K562 (cell line): Measurements from ENCODE around the gene VWA8. TPM values are rescaled to one million over a fixed set of nuclear protein-coding genes. Genes with fewer than 3 reads are reported as not detected.

Source experiments
- ATAC-seq: fragments of 200-7000 bp; cut with Tn5 transposase; 3 replicates; pipeline ENCODE4 v1.9.1; 2020; ENCODE audit warnings: moderate library complexity
- BruUV-seq: library from RNA; stranded (reverse); fragments of 400-500 nt; replicated peaks from 2 replicates; lab custom pipeline; 2021; lab: Mats Ljungman, UMichigan
- CTCF ChIA-PET: fragments of 300-600 bp; formaldehyde crosslinking; extraction: SDS; loops from one replicate; lab custom pipeline; 2021; ENCODE audit warnings: low intra/inter-chr PET ratio; lab: Yijun Ruan, JAX
- POLR2A ChIA-PET: fragments of 300-600, 350-650 bp; sonication (Branson Sonifier 250); formaldehyde crosslinking; extraction: SDS; loops from one replicate; lab custom pipeline; 2021; ENCODE audit warnings: antibody characterized with exemption, inconsistent platforms; lab: Yijun Ruan, JAX
- DNase-seq, 4 experiments: peaks; one replicate each; pipeline versions ENCODE4 v3.0.0 to v3.0.0-alpha.2; 2011 to 2018; ENCODE audit warnings: low spot score in 3 of 4, mixed read lengths in 3 of 4; ENCODE audit errors: extremely low read depth in 1 of 4
- FAIRE-seq: peaks from 2 replicates; lab custom pipeline; 2011; peaks lifted over from hg19 to GRCh38; lab: Jason Lieb, UNC
- H2AFZ ChIP-seq: 2 replicates; pipeline ENCODE4 v1.6.0; 2011; ENCODE audit warnings: low read depth, low read length, control low read depth, inconsistent platforms
- H3K27ac ChIP-seq: fragments of 200-600 bp; 3 replicates; pipeline ENCODE4 v1.8.0; 2011; ENCODE audit warnings: low read depth, mild to moderate bottlenecking, control low read depth, inconsistent platforms, low read length, moderate library complexity, mixed read lengths; ENCODE audit errors: extremely low read depth
- H3K27me3 ChIP-seq, 2 experiments: fragments of 300-600 bp in 1 of 2; 2 replicates in 1 of 2; 3 replicates in 1 of 2; pipeline versions ENCODE4 v1.6.0 to v1.8.0; 2011; ENCODE audit warnings: inconsistent platforms in 2 of 2, low read length in 2 of 2, mild to moderate bottlenecking in 1 of 2, mixed read lengths in 1 of 2, moderate library complexity in 1 of 2; ENCODE audit not compliant: control insufficient read depth in 2 of 2, insufficient read depth in 2 of 2
- H3K36me3 ChIP-seq: fragments of 300-600 bp; 3 replicates; pipeline ENCODE4 v1.8.0; 2011; ENCODE audit warnings: mild to moderate bottlenecking, low read length, inconsistent platforms; ENCODE audit not compliant: control insufficient read depth, insufficient read depth
- H3K4me1 ChIP-seq, 2 experiments: fragments of 200-600 bp in 1 of 2; replicated peaks in 1 of 2; 2 replicates in 1 of 2; 3 replicates in 1 of 2; pipeline versions ENCODE4 v1.5.1 to v1.8.0; 2011; ENCODE audit warnings: inconsistent platforms in 2 of 2, low read length in 2 of 2, mild to moderate bottlenecking in 1 of 2, mixed read lengths in 1 of 2, moderate library complexity in 1 of 2; ENCODE audit not compliant: control insufficient read depth in 2 of 2, insufficient read depth in 2 of 2
- H3K4me2 ChIP-seq: 2 replicates; pipeline ENCODE4 v1.6.1; 2011; ENCODE audit warnings: low read length, control low read depth, inconsistent platforms, mixed read lengths; ENCODE audit not compliant: insufficient read depth
- H3K4me3 ChIP-seq: fragments of 200-600 bp; sonication (generic), shearing (Covaris generic); 2 replicates; pipeline ENCODE4 v1.5.1; 2016; ENCODE audit warnings: control low read depth, inconsistent platforms
- H3K79me2 ChIP-seq: fragments of 200-600 bp; 3 replicates; pipeline ENCODE4 v1.8.0; 2011; ENCODE audit warnings: low read length, inconsistent platforms; ENCODE audit not compliant: control insufficient read depth, insufficient read depth
- H3K9ac ChIP-seq, 2 experiments: 2 replicates each; pipeline versions ENCODE4 v1.6.0 to v1.6.1; 2011; ENCODE audit warnings: low read depth in 2 of 2, low read length in 2 of 2, control low read depth in 1 of 2, inconsistent platforms in 1 of 2, mild to moderate bottlenecking in 1 of 2, mixed read lengths in 1 of 2; ENCODE audit not compliant: insufficient read depth in 1 of 2
- H3K9me1 ChIP-seq: one replicate; pipeline ENCODE4 v1.6.0; 2011; ENCODE audit warnings: inconsistent platforms, mild to moderate bottlenecking, low read length, moderate library complexity; ENCODE audit not compliant: control insufficient read depth, insufficient read depth
- H3K9me3 ChIP-seq: replicated peaks from 2 replicates; pipeline ENCODE4 v1.5.1; 2011; ENCODE audit warnings: low read depth, low read length, inconsistent platforms; ENCODE audit not compliant: control insufficient read depth, insufficient read depth
- H4K20me1 ChIP-seq: replicated peaks from 2 replicates; pipeline ENCODE4 v1.6.1; 2011; ENCODE audit warnings: low read length, inconsistent platforms, mixed read lengths; ENCODE audit not compliant: control insufficient read depth, insufficient read depth
- ARNT ChIP-seq, 2 experiments: fragments of 450-650 bp; IDR thresholded peaks; 2 replicates each; pipeline ENCODE4 v1.6.1; 2016; ENCODE audit warnings: mild to moderate bottlenecking in 1 of 2
- KDM5B ChIP-seq: fragments of 200-600 bp; sonication (generic); IDR thresholded peaks from 2 replicates; pipeline ENCODE4 v1.6.1; 2012; ENCODE audit warnings: low read depth, mild to moderate bottlenecking, moderate library complexity, low read length, control low read depth, inconsistent platforms; ENCODE audit not compliant: insufficient replicate concordance
- MTA2 ChIP-seq: fragments of 450-650 bp; IDR thresholded peaks from 2 replicates; pipeline ENCODE4 v1.6.1; 2016; ENCODE audit warnings: low read depth
- MYBL2 ChIP-seq, 2 experiments: fragments of 450-650 bp in 1 of 2; sonication (generic) in 1 of 2; formaldehyde crosslinking in 1 of 2; IDR thresholded peaks; 2 replicates each; pipeline versions ENCODE4 v1.6.1 to v1.8.1; 2017 to 2022; ENCODE audit warnings: borderline replicate concordance in 1 of 2, inconsistent platforms in 1 of 2, low read depth in 1 of 2, mild to moderate bottlenecking in 1 of 2, missing genetic modification reagents in 1 of 2, moderate library complexity in 1 of 2
- NR4A1 ChIP-seq, 2 experiments: fragments of 250-450 bp in 1 of 2; fragments of 450-650 bp in 1 of 2; sonication (Bioruptor Pico) in 1 of 2; IDR thresholded peaks; 2 replicates each; pipeline versions ENCODE4 v1.4.0 to v1.6.1; 2016 to 2020; ENCODE audit warnings: mild to moderate bottlenecking in 2 of 2, missing compliant biosample characterization in 1 of 2, missing genetic modification characterization in 1 of 2, moderate library complexity in 1 of 2
- PTBP1 ChIP-seq: fragments of 200-400 bp; formaldehyde crosslinking; IDR thresholded peaks from 2 replicates; pipeline ENCODE4 v1.6.1; 2017; ENCODE audit warnings: low read depth, low read length
- SRSF1 ChIP-seq: fragments of 200-400 bp; formaldehyde crosslinking; IDR thresholded peaks from 2 replicates; pipeline ENCODE4 v1.6.1; 2017; ENCODE audit warnings: mild to moderate bottlenecking, low read depth, low read length, moderate library complexity
- TAL1 ChIP-seq: fragments of 450-650 bp; IDR thresholded peaks from 2 replicates; pipeline ENCODE4 v1.6.1; 2016; ENCODE audit warnings: mild to moderate bottlenecking
- TCF15 ChIP-seq: fragments of 250-450 bp; sonication (Bioruptor Pico); IDR thresholded peaks from 2 replicates; pipeline ENCODE4 v1.8.0; 2022; ENCODE audit warnings: moderate library complexity, mild to moderate bottlenecking, inconsistent platforms
- ZBTB1 ChIP-seq: sonication (generic); formaldehyde crosslinking; IDR thresholded peaks from 2 replicates; pipeline ENCODE4 v1.8.1; 2023; ENCODE audit warnings: missing genetic modification reagents, low read depth, mild to moderate bottlenecking, borderline replicate concordance
- ZBTB34 ChIP-seq: fragments of 250-450 bp; sonication (Bioruptor Pico); IDR thresholded peaks from 2 replicates; pipeline ENCODE4 v1.8.0; 2021; ENCODE audit warnings: mild to moderate bottlenecking, moderate library complexity
- ZBTB8A ChIP-seq: fragments of 450-650 bp; IDR thresholded peaks from 2 replicates; pipeline ENCODE4 v1.6.1; 2018; ENCODE audit warnings: mild to moderate bottlenecking, moderate library complexity; ENCODE audit not compliant: partially characterized antibody
- ZFP30 ChIP-seq: fragments of 250-450 bp; sonication (Bioruptor Pico); IDR thresholded peaks from 2 replicates; pipeline ENCODE4 v1.8.0; 2022; ENCODE audit warnings: moderate library complexity, mild to moderate bottlenecking, inconsistent platforms, borderline replicate concordance
- ZNF444 ChIP-seq: fragments of 250-450 bp; sonication (Bioruptor Pico); IDR thresholded peaks from 2 replicates; pipeline ENCODE4 v1.4.0; 2020; ENCODE audit warnings: mild to moderate bottlenecking, moderate library complexity
- WGBS: fragments of 100-300 bp; shearing (Covaris generic); methylation state at CpG from one replicate; pipeline ENCODE4 v1.1.6; 2016; ENCODE audit warnings: low coverage, mixed read lengths; ENCODE audit not compliant: insufficient coverage; ENCODE audit errors: missing lambda C conversion rate; 5-methylcytosine and 5-hydroxymethylcytosine counted together
- in situ Hi-C: fragments of 300-500 bp; cut with MboI; formaldehyde crosslinking; loops from 4 replicates; pipeline ENCODE4 v1.15.0; 2018; ENCODE audit warnings: inconsistent platforms, mixed read lengths
- intact Hi-C: fragments of 100-400 bp; cut with micrococcal nuclease; formaldehyde crosslinking; loops from 2 replicates; pipeline ENCODE4 v1.14.2; 2022
- polyA plus RNA-seq, 8 experiments: library from polyadenylated mRNA; depleted of rRNA in 4 of 8; stranded (reverse) in 5 of 8; unstranded in 3 of 8; fragments of >200 nt; fragmentation: Nextera tagmentation in 2 of 8; fragmentation: Illumina TruSeq in 1 of 8; extraction: Ambion mirVana in 2 of 8; extraction: Trizol in 1 of 8; gene quantifications; 2 replicates each; pipeline versions ENCODE4 v1.2.1 to v1.2.3, GENCODE V29; 2011 to 2014; ENCODE audit warnings: inconsistent platforms in 1 of 8, missing spikeins in 1 of 8
- total RNA-seq, 7 experiments: library from RNA; depleted of rRNA in 6 of 7; stranded (reverse); fragments of >200 nt in 6 of 7; fragmentation: Illumina TruSeq in 2 of 7; extraction: Trizol in 2 of 7; gene quantifications; 2 replicates each; pipeline versions ENCODE4 v1.2.1 to v1.2.3, GENCODE V29; 2011 to 2021; ENCODE audit warnings: low replicate concordance in 1 of 7
- TF ChIP-seq, protein P1 (sequence below), 2 experiments: IDR thresholded peaks; 2 replicates each; pipeline ENCODE4 v1.6.1; 2012; ENCODE audit warnings: improper control_type of control experiment in 2 of 2, low read depth in 2 of 2, low read length in 2 of 2, borderline replicate concordance in 1 of 2
- TF ChIP-seq, protein P2 (sequence below): sonication (generic); formaldehyde crosslinking; IDR thresholded peaks from 2 replicates; pipeline ENCODE4 v1.8.1; 2022; ENCODE audit warnings: missing genetic modification reagents

VWA8 gene
- total and polyA plus RNA-seq, 9 of the 15 experiments (the other 6 are each of a cell fraction or from before 2014, with no cell fraction given), result 2.1 to 18.5 (median 13.3) TPM

GRCh38 chr13:41931337-41931736 is 29.6 kb downstream of the VWA8 start:
- no peak for ATAC-seq
- no peaks in the 10 kb centered on the region for H3K27me3 ChIP-seq
- no peaks in the 10 kb centered on the region for H4K20me1 ChIP-seq
- no peak overlapping the region for H3K27ac ChIP-seq
- no peak for FAIRE-seq
- H3K9me1 ChIP-seq, result no peaks in the 10 kb centered on the region
- DNase-seq, result no peak
- H3K9ac ChIP-seq, result no peak overlapping the region
- 80% methylated on average over 1 of the region's 1 CpG for WGBS
- no peaks in the 10 kb centered on the region for H3K4me1 ChIP-seq
- H2AFZ ChIP-seq, result no peak overlapping the region
- intact Hi-C loops, result no loop called here
- H3K4me2 ChIP-seq, result no peak overlapping the region
- no TSS peak for BruUV-seq
- H3K4me3 ChIP-seq, result no peak overlapping the region
- ChIA-PET POLR2A (interaction anchor here (0.6 to 1.2 kb wide), 2 partner anchors 15 to 726 kb away, joined by 3 read pairs; no protein-coding TSS in a partner anchor), CTCF (no interaction called here)
- peaks cover 42% of the 10 kb centered on the region for H3K79me2 ChIP-seq
- no peaks in the 10 kb centered on the region for H3K9me3 ChIP-seq
- no peak for TF ChIP-seq ZFP30 (CRISPR knock-in tag)
- TF ChIP-seq TAL1, result no peak
- TF ChIP-seq MTA2, result no peak
- no peak for TF ChIP-seq SRSF1
- no peak for TF ChIP-seq PTBP1
- TF ChIP-seq ZBTB34 (CRISPR knock-in tag), result no peak
- no peak for TF ChIP-seq ZBTB8A
- TF ChIP-seq, protein P1, sequence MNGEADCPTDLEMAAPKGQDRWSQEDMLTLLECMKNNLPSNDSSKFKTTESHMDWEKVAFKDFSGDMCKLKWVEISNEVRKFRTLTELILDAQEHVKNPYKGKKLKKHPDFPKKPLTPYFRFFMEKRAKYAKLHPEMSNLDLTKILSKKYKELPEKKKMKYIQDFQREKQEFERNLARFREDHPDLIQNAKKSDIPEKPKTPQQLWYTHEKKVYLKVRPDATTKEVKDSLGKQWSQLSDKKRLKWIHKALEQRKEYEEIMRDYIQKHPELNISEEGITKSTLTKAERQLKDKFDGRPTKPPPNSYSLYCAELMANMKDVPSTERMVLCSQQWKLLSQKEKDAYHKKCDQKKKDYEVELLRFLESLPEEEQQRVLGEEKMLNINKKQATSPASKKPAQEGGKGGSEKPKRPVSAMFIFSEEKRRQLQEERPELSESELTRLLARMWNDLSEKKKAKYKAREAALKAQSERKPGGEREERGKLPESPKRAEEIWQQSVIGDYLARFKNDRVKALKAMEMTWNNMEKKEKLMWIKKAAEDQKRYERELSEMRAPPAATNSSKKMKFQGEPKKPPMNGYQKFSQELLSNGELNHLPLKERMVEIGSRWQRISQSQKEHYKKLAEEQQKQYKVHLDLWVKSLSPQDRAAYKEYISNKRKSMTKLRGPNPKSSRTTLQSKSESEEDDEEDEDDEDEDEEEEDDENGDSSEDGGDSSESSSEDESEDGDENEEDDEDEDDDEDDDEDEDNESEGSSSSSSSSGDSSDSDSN (IDR thresholded peaks at IDR 0.05; ENCODE audit: borderline replicate concordance in 1 of 2, low read depth in 2 of 2, low read length in 2 of 2), result no peak
- no peak for TF ChIP-seq TCF15 (CRISPR knock-in tag)
- no peak for TF ChIP-seq ZBTB1
- TF ChIP-seq KDM5B, result no peak
- no peak for TF ChIP-seq ZNF444
- no peak for TF ChIP-seq ARNT (IDR thresholded peaks at IDR 0.05)
- TF ChIP-seq, protein P2, sequence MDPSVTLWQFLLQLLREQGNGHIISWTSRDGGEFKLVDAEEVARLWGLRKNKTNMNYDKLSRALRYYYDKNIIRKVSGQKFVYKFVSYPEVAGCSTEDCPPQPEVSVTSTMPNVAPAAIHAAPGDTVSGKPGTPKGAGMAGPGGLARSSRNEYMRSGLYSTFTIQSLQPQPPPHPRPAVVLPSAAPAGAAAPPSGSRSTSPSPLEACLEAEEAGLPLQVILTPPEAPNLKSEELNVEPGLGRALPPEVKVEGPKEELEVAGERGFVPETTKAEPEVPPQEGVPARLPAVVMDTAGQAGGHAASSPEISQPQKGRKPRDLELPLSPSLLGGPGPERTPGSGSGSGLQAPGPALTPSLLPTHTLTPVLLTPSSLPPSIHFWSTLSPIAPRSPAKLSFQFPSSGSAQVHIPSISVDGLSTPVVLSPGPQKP, result no peak
- TF ChIP-seq NR4A1 (CRISPR knock-in tag; IDR thresholded peaks at IDR 0.05), result no peak
- no peak for TF ChIP-seq NR4A1 (tag; IDR thresholded peaks at IDR 0.05)
- TF ChIP-seq MYBL2 (IDR thresholded peaks at IDR 0.05; ENCODE audit: low read depth), result no peak
- no peak for TF ChIP-seq MYBL2 (CRISPR knock-in tag; IDR thresholded peaks at IDR 0.05; ENCODE audit: borderline replicate concordance)
- H3K36me3 ChIP-seq, result peaks cover 7% of the 10 kb centered on the region; the same call in 1 of the 3 replicates
- in situ Hi-C loops, result no loop called here
